HepG2 (cell line): ENCODE results near the gene TACO1. TPM values are rescaled to one million over a fixed set of nuclear protein-coding genes. Genes with fewer than 3 reads are reported as not detected.

ENCODE experiments used
- ATF7-NPFF ChIP-seq: sonication (generic); formaldehyde crosslinking; IDR thresholded peaks from 2 replicates; pipeline ENCODE4 v1.8.1; 2023; ENCODE audit warnings: mild to moderate bottlenecking, low read depth, missing genetic modification reagents, moderate library complexity
- CAMTA2 ChIP-seq: sonication (generic); formaldehyde crosslinking; IDR thresholded peaks from 2 replicates; pipeline ENCODE4 v1.4.0; 2020; ENCODE audit warnings: mild to moderate bottlenecking, missing genetic modification reagents, borderline replicate concordance
- CREM ChIP-seq, 2 experiments: sonication (generic) in 1 of 2; formaldehyde crosslinking in 1 of 2; IDR thresholded peaks; 2 replicates each; pipeline versions ENCODE4 v1.4.0 to v1.6.1; 2016 to 2020; ENCODE audit warnings: antibody characterized with exemption in 1 of 2, mild to moderate bottlenecking in 1 of 2, missing genetic modification reagents in 1 of 2
- FOXC1 ChIP-seq: sonication (generic); formaldehyde crosslinking; IDR thresholded peaks from 2 replicates; pipeline ENCODE4 v1.8.0; 2022; ENCODE audit warnings: mild to moderate bottlenecking, missing genetic modification reagents, borderline replicate concordance
- GLI4 ChIP-seq: sonication (generic); formaldehyde crosslinking; IDR thresholded peaks from 2 replicates; pipeline ENCODE4 v1.5.1; 2020; ENCODE audit warnings: missing genetic modification reagents, mild to moderate bottlenecking, moderate library complexity, borderline replicate concordance
- MZF1 ChIP-seq: sonication (generic); formaldehyde crosslinking; IDR thresholded peaks from 2 replicates; pipeline ENCODE4 v1.8.1; 2023; ENCODE audit warnings: mild to moderate bottlenecking, missing genetic modification reagents, borderline replicate concordance
- NR2F6 ChIP-seq, 2 experiments: IDR thresholded peaks; 2 replicates each; pipeline ENCODE4 v1.6.1; 2016; ENCODE audit warnings: antibody characterized with exemption in 1 of 2, mild to moderate bottlenecking in 1 of 2
- PRDM15 ChIP-seq: sonication (generic); formaldehyde crosslinking; IDR thresholded peaks from 2 replicates; pipeline ENCODE4 v1.4.0; 2020; ENCODE audit warnings: missing genetic modification reagents
- RAD21 ChIP-seq: fragments of 450-650 bp; formaldehyde crosslinking; IDR thresholded peaks from 2 replicates; pipeline ENCODE4 v1.5.0; 2020; ENCODE audit warnings: mild to moderate bottlenecking
- SKI ChIP-seq: fragments of 450-650 bp; IDR thresholded peaks from one replicate; pipeline ENCODE4 v1.6.1; 2018; ENCODE audit warnings: mild to moderate bottlenecking; ENCODE audit not compliant: partially characterized antibody
- TARDBP ChIP-seq: sonication (generic); formaldehyde crosslinking; IDR thresholded peaks from 2 replicates; pipeline ENCODE4 v1.8.0; 2022; ENCODE audit warnings: mild to moderate bottlenecking, missing genetic modification reagents
- TSC22D2 ChIP-seq: sonication (generic); formaldehyde crosslinking; IDR thresholded peaks from 2 replicates; pipeline ENCODE4 v1.5.1; 2020; ENCODE audit warnings: missing genetic modification reagents, mild to moderate bottlenecking, borderline replicate concordance
- ZBTB7A ChIP-seq: sonication (generic); formaldehyde crosslinking; IDR thresholded peaks from 2 replicates; pipeline ENCODE4 v1.8.0; 2022; ENCODE audit warnings: mild to moderate bottlenecking, missing genetic modification reagents
- ZFP82 ChIP-seq: sonication (generic); formaldehyde crosslinking; IDR thresholded peaks from 2 replicates; pipeline ENCODE4 v1.5.1; 2020; ENCODE audit warnings: mild to moderate bottlenecking, missing genetic modification reagents, borderline replicate concordance
- ZGPAT ChIP-seq: IDR thresholded peaks from 2 replicates; pipeline ENCODE4 v1.6.1; 2016; ENCODE audit warnings: mild to moderate bottlenecking
- ZNF839 ChIP-seq: sonication (generic); formaldehyde crosslinking; IDR thresholded peaks from 2 replicates; pipeline ENCODE4 v1.4.0; 2020; ENCODE audit warnings: missing genetic modification reagents, mild to moderate bottlenecking, borderline replicate concordance
- ZNF850 ChIP-seq: sonication (generic); formaldehyde crosslinking; conservative IDR thresholded peaks from 2 replicates; pipeline ENCODE4 v1.9.0; 2021; ENCODE audit warnings: mild to moderate bottlenecking, missing genetic modification reagents
- ZZZ3 ChIP-seq: sonication (generic); formaldehyde crosslinking; IDR thresholded peaks from 2 replicates; pipeline ENCODE4 v1.4.0; 2020; ENCODE audit warnings: missing genetic modification reagents, mild to moderate bottlenecking, borderline replicate concordance
- polyA plus RNA-seq, 8 experiments: library from polyadenylated mRNA; depleted of rRNA in 3 of 8; stranded (reverse) in 7 of 8; unstranded in 1 of 8; fragments of >200 nt; fragmentation: Illumina TruSeq in 4 of 8; extraction: Trizol in 4 of 8; gene quantifications; 2 replicates each; pipeline versions ENCODE4 v1.2.1 to v1.2.3, GENCODE V29; 2011 to 2016; ENCODE audit warnings: low read depth in 4 of 8, missing spikeins in 1 of 8, mixed read lengths in 1 of 8; ENCODE audit not compliant: insufficient read depth in 1 of 8
- total RNA-seq, 5 experiments: library from RNA; depleted of rRNA; stranded (reverse); fragments of >200 nt; fragmentation: Illumina TruSeq; extraction: Trizol; gene quantifications; 2 replicates each; pipeline ENCODE4 v1.2.3, GENCODE V29; 2016; ENCODE audit warnings: low read depth in 1 of 5
- TF ChIP-seq, protein P1 (sequence below): sonication (generic); formaldehyde crosslinking; IDR thresholded peaks from 2 replicates; pipeline ENCODE4 v1.8.1; 2023; ENCODE audit warnings: missing genetic modification reagents, inconsistent platforms, borderline replicate concordance

TACO1 gene
- total and polyA plus RNA-seq, 2 of the 13 experiments (the other 11 are each of a cell fraction or from before 2014, with no cell fraction given), result 34.7 to 53.6 TPM

GRCh38 chr17:63600569-63601438 is at the start of gene TACO1 (continued):
- TF ChIP-seq PRDM15 (peak; percentile 69), ZFP82 (CRISPR knock-in tag) (no peak), TSC22D2 (CRISPR knock-in tag) (peak; percentile 76; the same call in 1 of the 2 replicates), ZNF839 (CRISPR knock-in tag) (0 out of 2 replicates have a peak, but pooled peaks have one; percentile 23), RAD21 (CRISPR knock-in tag) (peak; percentile 75), GLI4 (CRISPR knock-in tag) (no peak; the same call in 1 of the 2 replicates), CREM (IDR thresholded peaks at IDR 0.05) (peak; percentile 75), CREM (CRISPR knock-in tag; IDR thresholded peaks at IDR 0.05) (0 out of 2 replicates have a peak, but pooled peaks have one; percentile 18), ZZZ3 (CRISPR knock-in tag) (peak; percentile 98), ZBTB7A (CRISPR knock-in tag) (no peak), ZNF850 (CRISPR knock-in tag) (no peak), MZF1 (CRISPR knock-in tag) (no peak), FOXC1 (CRISPR knock-in tag) (peak; percentile 96; the same call in 1 of the 2 replicates), ATF7-NPFF (no peak; the same call in none of the 2 replicates), CAMTA2 (0 out of 2 replicates have a peak, but pooled peaks have one; percentile 68), ZGPAT (CRISPR knock-in tag) (peak; percentile 99), TARDBP (CRISPR knock-in tag) (peak; percentile 98), NR2F6 (IDR thresholded peaks at IDR 0.05) (peak; percentile 80; the same call in 1 of the 2 replicates), NR2F6 (CRISPR knock-in tag; IDR thresholded peaks at IDR 0.05) (peak; percentile 88), SKI (peak; percentile 51)
- TF ChIP-seq, protein P1, sequence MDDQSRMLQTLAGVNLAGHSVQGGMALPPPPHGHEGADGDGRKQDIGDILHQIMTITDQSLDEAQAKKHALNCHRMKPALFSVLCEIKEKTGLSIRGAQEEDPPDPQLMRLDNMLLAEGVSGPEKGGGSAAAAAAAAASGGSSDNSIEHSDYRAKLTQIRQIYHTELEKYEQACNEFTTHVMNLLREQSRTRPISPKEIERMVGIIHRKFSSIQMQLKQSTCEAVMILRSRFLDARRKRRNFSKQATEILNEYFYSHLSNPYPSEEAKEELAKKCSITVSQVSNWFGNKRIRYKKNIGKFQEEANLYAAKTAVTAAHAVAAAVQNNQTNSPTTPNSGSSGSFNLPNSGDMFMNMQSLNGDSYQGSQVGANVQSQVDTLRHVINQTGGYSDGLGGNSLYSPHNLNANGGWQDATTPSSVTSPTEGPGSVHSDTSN, result peak; percentile 71; the same call in 1 of the 2 replicates
